ENCODE results near the gene TRMT10C.
"Not testable (repeated sequence)": the region's sequence is repeated elsewhere in the genome, so short reads cannot be mapped to it uniquely, and the experiment has no call there.

TRMT10C gene

GRCh38 chr3:101549473-101549872 lies 12.2 kb upstream of the TRMT10C start:
- no peak for DNase-seq

- not testable (repeated sequence) for DNase-seq
Observed at GRCh38 chr3:101551359-101552081, 10.1 kb upstream of the TRMT10C start.

- not testable (repeated sequence) for DNase-seq
Observed at GRCh38 chr3:101553381-101553780, 8.3 kb upstream of the TRMT10C start.

- no peak for DNase-seq
Observed at GRCh38 chr3:101556064-101556463, 5.6 kb upstream of the TRMT10C start.

GRCh38 chr3:101567528-101568317 lies 6.1 kb downstream of the TRMT10C start:
- peak; percentile 45 for DNase-seq

GRCh38 chr3:101571028-101571895 lies 9.6 kb downstream of the TRMT10C start:
- no peak for DNase-seq

GRCh38 chr3:101573449-101574387 lies 12.1 kb downstream of the TRMT10C start, which contains the start of gene PCNP:
PCNP (plus strand) TSS chr3:101574180; CDS start chr3:101574216, 36 bp downstream.
- DNase-seq = peak; percentile 99

- peak; percentile 58 for DNase-seq
Observed at GRCh38 chr3:101574388-101575112, 12.9 kb downstream of the TRMT10C start.

- no peak for DNase-seq
Observed at GRCh38 chr3:101577286-101577685, 15.6 kb downstream of the TRMT10C start.

- no peak for DNase-seq
Observed at GRCh38 chr3:101588616-101589015, 26.9 kb downstream of the TRMT10C start.

GRCh38 chr3:101591071-101591470 lies 29.4 kb downstream of the TRMT10C start:
- no peak for DNase-seq

GRCh38 chr3:101602731-101603130 lies 41.1 kb downstream of the TRMT10C start:
- no peak for DNase-seq

GRCh38 chr3:101603184-101603583 lies 41.5 kb downstream of the TRMT10C start:
- DNase-seq = no peak

GRCh38 chr3:101605398-101605797 lies 43.7 kb downstream of the TRMT10C start:
- DNase-seq = not testable (repeated sequence)

GRCh38 chr3:101611023-101611422 lies 49.4 kb downstream of the TRMT10C start:
- DNase-seq = no peak

- not testable (repeated sequence) for DNase-seq
Observed at GRCh38 chr3:101613014-101613413, 51.3 kb downstream of the TRMT10C start.

GRCh38 chr3:101615525-101615924 lies 53.9 kb downstream of the TRMT10C start:
- DNase-seq = no peak

Measured in stimulated activated CD4-positive, alpha-beta T cell treated with anti-CD3 and anti-CD28 coated beads, Interleukin-1b, Interleukin-23, amount 100 ng/mL, for 48 hours (primary cell).